CD8-positive, alpha-beta memory T cell (primary cell): Measurements from ENCODE around the gene PIP5KL1. TPM values are rescaled to one million over a fixed set of nuclear protein-coding genes. Genes with fewer than 3 reads are reported as not detected.

Source experiments
- CTCF ChIA-PET: fragments of 350-600 bp; sonication (Branson Sonifier 250); formaldehyde crosslinking; loops from one replicate; lab custom pipeline; 2021; ENCODE audit warnings: antibody characterized with exemption; lab: Charles Lee
- POLR2A ChIA-PET: fragments of 350-600 bp; sonication (Branson Sonifier 250); formaldehyde crosslinking; loops from one replicate; lab custom pipeline; 2021; ENCODE audit warnings: antibody characterized with exemption; lab: Charles Lee
- DNase-seq, 5 donors: peaks; one replicate each; pipeline versions ENCODE4 v3.0.0 to v3.0.0-alpha.2; 2020 to 2022; ENCODE audit warnings: mixed read lengths in 1 of 5
- H3K27ac ChIP-seq: one replicate; pipeline ENCODE4 v1.7.0; 2013; ENCODE audit warnings: low read depth, mild to moderate bottlenecking, low read length, moderate library complexity
- H3K27me3 ChIP-seq: 2 replicates; pipeline ENCODE4 v1.7.0; 2013; ENCODE audit warnings: low read length, mild to moderate bottlenecking; ENCODE audit not compliant: insufficient read depth, poor library complexity, severe bottlenecking
- H3K36me3 ChIP-seq: 2 replicates; pipeline ENCODE4 v1.7.0; 2013; ENCODE audit warnings: mild to moderate bottlenecking, low read length, moderate library complexity; ENCODE audit not compliant: insufficient read depth
- H3K4me1 ChIP-seq: 2 replicates; pipeline ENCODE4 v1.7.0; 2013; ENCODE audit warnings: mild to moderate bottlenecking, low read length, moderate library complexity; ENCODE audit not compliant: insufficient read depth
- H3K4me3 ChIP-seq: 2 replicates; pipeline ENCODE4 v1.7.0; 2013; ENCODE audit warnings: mild to moderate bottlenecking, low read length
- H3K9me3 ChIP-seq: 2 replicates; pipeline ENCODE4 v1.7.0; 2013; ENCODE audit warnings: mild to moderate bottlenecking, low read length
- H3K27ac Mint-ChIP-seq, 8 donors: one replicate each; pipeline ENCODE4 v1.8.0; 2020 to 2021; ENCODE audit warnings: mixed read lengths in 8 of 8, mild to moderate bottlenecking in 6 of 8, inconsistent platforms in 3 of 8, moderate library complexity in 3 of 8
- H3K27me3 Mint-ChIP-seq, 2 donors: one replicate each; pipeline ENCODE4 v1.8.0; 2020 to 2021; ENCODE audit warnings: mixed read lengths in 2 of 2, mild to moderate bottlenecking in 1 of 2, moderate library complexity in 1 of 2
- H3K36me3 Mint-ChIP-seq, 3 donors: one replicate each; pipeline ENCODE4 v1.8.0; 2020 to 2021; ENCODE audit warnings: mixed read lengths in 3 of 3, inconsistent platforms in 1 of 3, mild to moderate bottlenecking in 1 of 3
- H3K4me1 Mint-ChIP-seq, 3 donors: one replicate each; pipeline ENCODE4 v1.8.0; 2020 to 2021; ENCODE audit warnings: mixed read lengths in 3 of 3, inconsistent platforms in 1 of 3, mild to moderate bottlenecking in 1 of 3
- H3K4me3 Mint-ChIP-seq, 7 donors: one replicate each; pipeline ENCODE4 v1.8.0; 2020 to 2021; ENCODE audit warnings: mixed read lengths in 7 of 7, mild to moderate bottlenecking in 6 of 7, moderate library complexity in 4 of 7, inconsistent platforms in 2 of 7
- H3K9me3 Mint-ChIP-seq, 5 donors: one replicate each; pipeline ENCODE4 v1.8.0; 2020 to 2022; ENCODE audit warnings: mixed read lengths in 5 of 5, mild to moderate bottlenecking in 3 of 5, moderate library complexity in 2 of 5, inconsistent platforms in 1 of 5
- polyA plus RNA-seq: library from polyadenylated mRNA; unstranded; fragments of 300-500 nt; fragmentation: Illumina TruSeq; gene quantifications from one replicate; pipeline ENCODE4 v1.2.3, GENCODE V29; 2021
- total RNA-seq, 2 experiments: library from RNA; stranded (reverse); gene quantifications; one replicate each; pipeline ENCODE4 v1.2.3, GENCODE V29; 2021

PIP5KL1 gene
- total and polyA plus RNA-seq, 3 experiments from 2014 or later, result 0.89 to 2.5 (median 1.4) TPM

DNA sequence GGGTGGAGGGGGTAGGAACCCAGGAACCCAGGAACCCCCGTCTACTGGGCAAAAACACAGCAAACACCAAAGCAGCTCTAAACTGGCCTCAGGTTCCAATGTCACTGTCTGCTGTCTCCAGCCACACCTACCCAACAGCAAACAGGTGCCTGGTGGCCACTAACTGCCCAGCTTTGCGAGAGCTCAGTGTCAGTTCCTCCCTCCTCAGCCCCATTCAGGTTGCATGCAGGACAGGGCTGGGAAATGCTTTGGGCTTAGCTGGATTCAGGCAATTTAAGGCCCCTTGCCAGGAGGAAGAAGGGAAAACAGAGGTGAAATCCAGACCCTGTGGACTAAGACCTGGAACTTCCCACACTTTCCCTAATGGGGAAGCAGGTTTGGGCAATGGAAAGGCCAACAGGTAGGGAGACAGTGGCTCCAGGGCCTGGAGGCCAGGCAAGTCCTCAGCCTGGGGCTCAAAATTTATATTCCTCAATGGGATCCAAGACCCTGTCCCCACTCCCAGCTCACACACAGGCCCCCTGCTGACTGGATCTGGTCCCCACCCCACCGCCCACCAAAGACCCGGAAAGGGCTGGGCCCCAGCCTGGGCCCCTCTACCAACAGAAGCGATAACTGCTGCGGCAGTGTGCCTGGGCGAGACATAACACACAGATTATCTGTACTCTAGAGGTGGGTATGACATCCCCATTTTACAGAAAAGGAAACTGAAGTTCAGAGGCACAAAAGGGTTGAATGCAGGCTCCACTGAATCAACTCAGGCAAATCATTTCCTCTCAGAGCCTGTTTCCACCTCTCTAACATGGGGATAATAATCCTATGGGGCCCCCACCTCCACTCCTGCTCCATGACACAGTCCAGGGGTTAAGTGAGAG, 46.7 kb upstream of the PIP5KL1 start:
- Histone ChIP-seq H3K27ac (peak overlapping the region; percentile 64), H3K27me3 (no peaks in the 10 kb centered on the region), H3K9me3 (no peaks in the 10 kb centered on the region), H3K4me3 (peak overlapping the region; percentile 98), H3K4me1 (peaks cover 60% of the 10 kb centered on the region), H3K36me3 (peaks cover 12% of the 10 kb centered on the region)
- CTCF ChIA-PET, result interaction anchor here (0.6 to 13.0 kb wide), 4 partner anchors 22 to 112 kb away, joined by 3 to 186 read pairs (median 34); no protein-coding TSS in a partner anchor
- peak overlapping the region; percentile 87 to 98 (median 96) for H3K27ac Mint-ChIP-seq
- POLR2A ChIA-PET, result interaction anchor here (0.7 to 1.9 kb wide), 11 partner anchors 9 to 58 kb away, joined by 3 to 8 read pairs (median 4); no protein-coding TSS in a partner anchor
- no peaks in the 10 kb centered on the region for H3K9me3 Mint-ChIP-seq
- no peaks in the 10 kb centered on the region for H3K27me3 Mint-ChIP-seq
- no peak for DNase-seq
- H3K4me3 Mint-ChIP-seq, result peak overlapping the region; percentile 95 to 99 (median 97)
- H3K4me1 Mint-ChIP-seq, result peaks cover 57 to 66% (median 63%) of the 10 kb centered on the region in 3 donors
- peaks cover 0 to 64% (median 3%) of the 10 kb centered on the region in 3 donors for H3K36me3 Mint-ChIP-seq

DNA sequence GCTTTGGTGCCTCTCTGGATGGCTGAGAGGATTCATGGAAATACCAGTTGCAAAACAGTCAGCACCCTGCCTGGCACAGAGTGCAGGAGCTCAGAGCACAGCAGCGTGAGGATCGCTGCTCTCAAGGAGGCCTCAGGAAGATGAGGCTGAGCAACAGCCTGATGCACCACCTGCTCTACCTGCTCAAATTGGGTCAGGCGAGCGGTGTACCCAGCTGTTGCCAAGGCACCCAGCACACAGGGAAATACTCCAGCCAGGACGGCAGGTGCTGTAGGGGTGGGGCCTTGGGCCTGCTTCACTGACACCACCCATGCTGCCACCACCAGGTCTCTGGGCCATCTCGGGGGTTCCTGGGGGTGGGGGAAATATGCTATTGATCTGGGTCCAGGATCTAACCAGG, 45.9 kb upstream of the PIP5KL1 start:
- CTCF ChIA-PET, result interaction anchor here (3.3 to 13.0 kb wide), 3 partner anchors 22 to 54 kb away, joined by 15 to 186 read pairs (median 55); no protein-coding TSS in a partner anchor
- Mint-ChIP-seq H3K36me3 (peaks cover 0 to 70% (median 3%) of the 10 kb centered on the region in 3 donors), H3K27me3 (peaks cover 0 to 2% of the 10 kb centered on the region in 2 donors), H3K27ac (peak overlapping the region; percentile 88 to 97 (median 96)), H3K4me3 (peak overlapping the region; percentile 95 to 99 (median 97)), H3K4me1 (peaks cover 60 to 67% (median 63%) of the 10 kb centered on the region in 3 donors), H3K9me3 (no peaks in the 10 kb centered on the region)
- Histone ChIP-seq H3K4me3 (peak overlapping the region; percentile 98), H3K36me3 (peaks cover 12% of the 10 kb centered on the region), H3K27ac (peak overlapping the region; percentile 20), H3K9me3 (no peaks in the 10 kb centered on the region), H3K27me3 (no peaks in the 10 kb centered on the region), H3K4me1 (peaks cover 62% of the 10 kb centered on the region)
- DNase-seq, result peak; percentile 24 to 72 (median 61)
- POLR2A ChIA-PET, result interaction anchor here (0.7 to 1.9 kb wide), 10 partner anchors 9 to 58 kb away, joined by 3 to 8 read pairs (median 4); no protein-coding TSS in a partner anchor

DNA sequence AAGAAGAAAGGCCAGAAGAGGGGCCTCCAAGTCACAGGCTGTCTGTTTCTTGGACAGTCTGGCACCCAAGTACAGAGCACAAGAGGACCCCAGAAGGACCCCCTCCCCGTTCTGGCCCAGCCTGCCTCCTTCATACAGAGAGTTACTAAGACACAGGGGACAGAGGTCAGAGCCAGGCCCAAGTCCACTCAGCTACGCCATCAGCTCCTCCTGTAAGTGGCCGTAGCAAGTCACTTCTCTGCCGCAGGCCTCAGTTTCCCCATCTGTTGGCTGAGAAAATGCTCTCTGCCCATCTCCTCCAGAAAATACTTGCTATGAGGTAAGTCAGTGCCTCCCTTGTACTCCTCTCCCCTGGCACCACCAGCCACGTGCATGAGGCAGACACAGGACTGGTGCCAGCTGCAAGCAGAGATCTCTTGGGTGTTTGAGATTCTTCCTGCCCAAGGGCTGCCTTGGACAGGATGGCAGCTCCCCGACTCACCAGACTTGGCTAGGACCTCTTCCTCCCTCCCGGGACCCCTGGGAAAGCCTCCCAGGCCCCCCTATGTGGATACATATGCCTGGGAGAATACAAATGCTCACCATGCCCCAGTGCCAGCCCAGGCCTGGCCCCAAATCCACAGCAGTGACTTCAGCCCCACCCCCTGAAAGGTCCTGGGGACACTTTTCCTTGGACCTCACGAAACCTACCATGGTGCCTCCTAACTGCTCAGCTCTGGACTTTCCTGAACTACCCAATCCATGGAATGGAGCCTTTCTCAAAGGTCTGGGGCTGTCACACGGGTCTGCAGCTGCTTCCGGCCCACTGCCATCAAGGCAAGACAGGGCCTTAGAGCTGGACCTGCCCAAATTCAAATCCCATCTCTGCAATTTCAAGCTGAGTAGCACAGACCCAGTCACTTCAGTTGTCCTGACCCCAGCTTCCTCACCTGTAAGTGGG, 45.1 kb upstream of the PIP5KL1 start:
- POLR2A ChIA-PET, result interaction anchor here (1.0 to 1.9 kb wide), 6 partner anchors 8 to 59 kb away, joined by 3 to 8 read pairs (median 4); no protein-coding TSS in a partner anchor

DNA sequence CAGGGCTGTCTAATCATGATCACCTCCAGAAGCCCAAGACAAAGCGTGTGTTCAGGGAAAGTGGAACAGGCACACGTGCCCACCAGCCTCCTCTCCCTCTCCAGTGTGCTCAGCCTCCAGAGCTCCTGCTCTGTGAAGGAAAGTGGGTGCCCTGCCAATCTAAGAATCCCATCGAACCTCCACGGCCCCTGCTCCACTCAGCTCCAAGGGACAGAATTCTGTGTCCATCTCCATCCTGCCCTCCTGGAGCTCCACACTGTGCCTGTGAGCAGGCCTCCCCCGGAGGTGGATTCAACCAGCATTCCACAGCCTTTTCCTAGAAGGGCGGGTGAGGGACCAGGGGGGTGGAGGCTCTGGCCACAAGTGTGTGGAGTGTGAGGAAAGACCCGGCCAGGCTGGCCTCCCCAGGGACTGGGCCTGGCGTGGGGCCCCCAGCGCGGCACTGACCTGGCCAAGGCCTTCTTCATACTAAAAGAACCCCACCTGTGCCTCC, 44.2 kb upstream of the PIP5KL1 start:
- peak overlapping the region; percentile 87 to 100 (median 96) for H3K27ac Mint-ChIP-seq
- peaks cover 0 to 75% (median 3%) of the 10 kb centered on the region in 3 donors for H3K36me3 Mint-ChIP-seq
- ChIA-PET POLR2A (interaction anchor here (0.5 to 1.8 kb wide), 5 partner anchors 16 to 52 kb away, joined by 3 to 4 read pairs (median 3); no protein-coding TSS in a partner anchor), CTCF (interaction anchor here (1.1 to 13.0 kb wide), 5 partner anchors 14 to 93 kb away, joined by 3 to 186 read pairs (median 15); partner anchors contain the start of gene SLC25A25)
- H3K4me1 ChIP-seq, result peaks cover 74% of the 10 kb centered on the region
- H3K4me1 Mint-ChIP-seq, result peaks cover 72 to 78% (median 75%) of the 10 kb centered on the region in 3 donors
- H3K4me3 ChIP-seq, result peak overlapping the region; percentile 98
- no peaks in the 10 kb centered on the region for H3K9me3 ChIP-seq
- H3K9me3 Mint-ChIP-seq, result no peaks in the 10 kb centered on the region
- H3K4me3 Mint-ChIP-seq, result peak overlapping the region; percentile 95 to 99 (median 97)
- peaks cover 11% of the 10 kb centered on the region for H3K36me3 ChIP-seq
- no peak for DNase-seq
- H3K27me3 Mint-ChIP-seq, result peaks cover 0 to 2% of the 10 kb centered on the region in 2 donors
- no peaks in the 10 kb centered on the region for H3K27me3 ChIP-seq
- H3K27ac ChIP-seq, result no peak overlapping the region

More for the DNA sequence above, 45.1 kb upstream of the PIP5KL1 start:
- Histone ChIP-seq H3K4me1 (peaks cover 65% of the 10 kb centered on the region), H3K27me3 (no peaks in the 10 kb centered on the region), H3K36me3 (peaks cover 12% of the 10 kb centered on the region), H3K9me3 (no peaks in the 10 kb centered on the region), H3K4me3 (peak overlapping the region; percentile 98), H3K27ac (peak overlapping the region; percentile 20)
- Mint-ChIP-seq H3K9me3 (no peaks in the 10 kb centered on the region), H3K4me3 (peak overlapping the region; percentile 95 to 99 (median 97)), H3K4me1 (peaks cover 63 to 69% (median 67%) of the 10 kb centered on the region in 3 donors), H3K27me3 (peaks cover 0 to 2% of the 10 kb centered on the region in 2 donors), H3K27ac (peak overlapping the region; percentile 88 to 98 (median 96)), H3K36me3 (peaks cover 0 to 72% (median 3%) of the 10 kb centered on the region in 3 donors)
- CTCF ChIA-PET, result interaction anchor here (1.6 to 13.0 kb wide), 4 partner anchors 15 to 55 kb away, joined by 4 to 186 read pairs (median 35); no protein-coding TSS in a partner anchor
- DNase-seq, result no peak

DNA sequence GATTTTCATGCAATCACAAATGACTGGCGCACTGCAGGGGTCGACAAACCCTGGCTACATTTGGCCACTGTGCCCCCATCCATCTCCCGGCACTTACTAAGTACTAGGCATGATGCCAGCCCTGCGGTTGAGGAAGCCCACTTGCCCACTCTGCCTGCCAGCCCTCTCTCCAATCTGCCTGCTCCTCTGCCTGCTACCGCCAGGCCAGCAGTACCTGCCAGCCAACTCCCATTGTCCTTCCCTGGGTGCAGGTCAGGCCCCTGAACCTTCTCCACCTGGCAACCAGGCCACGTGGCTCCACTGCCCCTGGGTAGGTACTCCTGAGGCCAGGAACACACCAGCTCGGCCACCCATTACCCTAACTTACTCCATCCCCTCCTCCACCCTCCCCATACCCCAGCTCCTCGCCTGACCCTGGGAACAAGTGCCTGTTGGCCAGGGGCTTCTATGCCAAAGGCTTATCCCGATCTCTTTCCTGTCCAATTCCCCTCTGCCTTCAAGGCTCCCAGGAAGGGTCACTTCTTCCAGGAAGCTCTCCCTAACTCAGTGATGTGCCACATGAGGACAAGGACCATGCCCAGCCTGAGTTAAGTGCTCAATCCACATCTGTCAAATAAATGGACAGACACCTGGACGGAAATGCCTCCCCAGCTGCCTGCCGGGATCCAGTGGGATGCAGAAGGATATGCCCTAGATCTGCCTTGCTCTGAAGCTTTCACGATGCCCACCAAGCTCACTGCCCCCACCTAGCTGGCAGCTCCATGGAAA, 43.6 kb upstream of the PIP5KL1 start:
- ChIA-PET POLR2A (interaction anchor here (0.5 to 1.8 kb wide), 7 partner anchors 15 to 56 kb away, joined by 3 to 11 read pairs (median 3); no protein-coding TSS in a partner anchor), CTCF (interaction anchor here (1.1 to 13.0 kb wide), 5 partner anchors 13 to 94 kb away, joined by 3 to 186 read pairs (median 15); partner anchors contain the start of gene SLC25A25)
- H3K27me3 Mint-ChIP-seq, result peaks cover 0 to 2% of the 10 kb centered on the region in 2 donors
- peak overlapping the region; percentile 85 to 99 (median 97) for H3K4me3 Mint-ChIP-seq
- H3K27ac Mint-ChIP-seq, result peak overlapping the region; percentile 87 to 100 (median 96)
- peaks cover 78 to 84% (median 81%) of the 10 kb centered on the region in 3 donors for H3K4me1 Mint-ChIP-seq
- Histone ChIP-seq H3K4me1 (peaks cover 80% of the 10 kb centered on the region), H3K4me3 (peak overlapping the region; percentile 98), H3K36me3 (peaks cover 4% of the 10 kb centered on the region), H3K9me3 (no peaks in the 10 kb centered on the region), H3K27me3 (no peaks in the 10 kb centered on the region), H3K27ac (no peak overlapping the region)
- peaks cover 0 to 75% (median 3%) of the 10 kb centered on the region in 3 donors for H3K36me3 Mint-ChIP-seq
- no peak for DNase-seq
- H3K9me3 Mint-ChIP-seq, result no peaks in the 10 kb centered on the region

DNA sequence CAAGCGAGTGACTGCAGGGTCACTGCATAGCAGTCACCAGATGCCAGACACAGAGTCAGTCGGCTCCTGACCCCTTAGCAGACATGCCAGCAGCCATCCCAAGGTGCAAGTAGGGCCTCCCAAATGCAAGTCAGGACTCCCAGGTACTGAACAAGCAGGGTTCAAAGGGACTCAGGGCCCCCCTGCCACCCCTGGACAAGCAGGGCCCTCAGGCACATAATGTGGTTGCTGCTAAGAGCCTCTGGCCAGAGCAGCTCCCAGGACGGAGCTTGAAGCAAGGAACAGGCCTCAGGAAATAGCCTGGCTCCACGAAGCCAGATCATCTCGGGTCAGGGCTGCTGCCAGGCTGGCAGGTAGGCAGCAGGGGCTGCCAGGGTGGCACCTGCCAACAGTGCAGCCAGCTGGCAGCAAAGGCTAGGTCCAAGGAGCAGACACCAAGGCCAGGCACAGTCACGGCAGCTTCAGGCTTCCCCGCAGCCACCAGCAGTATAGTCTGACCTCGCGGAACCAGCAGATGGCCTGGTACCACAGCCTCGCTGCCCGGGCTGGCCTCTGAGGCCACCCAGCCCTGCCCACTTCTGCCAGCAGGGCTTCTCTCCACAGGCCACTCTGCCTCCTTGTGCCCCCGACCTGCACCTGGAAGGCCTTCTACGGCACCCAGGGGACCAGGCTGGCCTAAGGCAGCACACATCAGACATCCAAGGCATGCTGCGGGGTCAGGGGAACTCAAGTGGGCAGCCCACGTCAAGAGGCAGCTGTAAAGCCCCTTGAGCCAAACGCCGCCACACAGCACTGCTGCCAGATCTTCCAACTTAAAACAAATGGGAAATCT, 42.8 kb upstream of the PIP5KL1 start:
- Mint-ChIP-seq H3K4me3 (peak overlapping the region; percentile 85 to 99 (median 97)), H3K36me3 (peaks cover 0 to 79% (median 3%) of the 10 kb centered on the region in 3 donors), H3K27me3 (peaks cover 0 to 2% of the 10 kb centered on the region in 2 donors), H3K4me1 (peaks cover 86 to 92% (median 89%) of the 10 kb centered on the region in 3 donors), H3K9me3 (no peaks in the 10 kb centered on the region), H3K27ac (peak overlapping the region; percentile 87 to 100 (median 97))
- Histone ChIP-seq H3K4me1 (peaks cover 88% of the 10 kb centered on the region), H3K9me3 (no peaks in the 10 kb centered on the region), H3K27me3 (no peaks in the 10 kb centered on the region), H3K27ac (peak overlapping the region; percentile 40), H3K4me3 (peak overlapping the region; percentile 98), H3K36me3 (no peaks in the 10 kb centered on the region)
- ChIA-PET POLR2A (interaction anchor here (0.5 to 4.4 kb wide), 7 partner anchors 18 to 61 kb away, joined by 3 to 30 read pairs (median 5); no protein-coding TSS in a partner anchor), CTCF (interaction anchor here (0.6 to 13.0 kb wide), 8 partner anchors 8 to 95 kb away, joined by 3 to 186 read pairs (median 4); partner anchors contain the start of genes EEIG1 and SLC25A25)
- DNase-seq, result no peak
